ENCODE measurements around the gene RBL1. TPM values are rescaled to one million over a fixed set of nuclear protein-coding genes. Genes with fewer than 3 reads are reported as not detected.

The RBL1 gene
- total and polyA plus RNA-seq, 4 donors, result 0.60 to 14.7 (median 2.0) TPM

DNA sequence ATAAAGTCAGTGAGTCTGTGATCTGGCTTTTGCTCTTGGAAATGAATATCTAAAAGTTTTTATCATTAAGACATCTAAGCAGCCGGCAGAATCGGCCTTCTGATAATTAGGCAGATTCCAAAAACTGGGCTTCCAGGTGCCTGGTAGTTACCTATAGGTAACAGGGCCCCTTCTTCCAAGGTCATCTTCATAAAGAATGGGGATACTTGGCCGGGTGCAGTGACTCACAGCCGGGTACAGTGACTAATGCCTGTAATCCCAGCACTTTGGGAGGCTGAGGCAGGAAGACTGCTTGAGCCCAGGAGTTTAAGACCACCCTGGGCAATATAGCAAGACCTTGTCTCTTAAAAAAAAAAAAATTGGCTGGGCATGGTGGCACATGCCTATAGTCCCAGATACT is 12.9 kb upstream of the RBL1 start:
- Histone ChIP-seq H3K9ac (ENCODE audit: low read depth in 1 of 2, low read length in 2 of 2) (no peak overlapping the region), H3K9me3 (ENCODE audit: control insufficient read depth in 4 of 4, low read length in 3 of 4) (no peaks in the 10 kb centered on the region), H3K36me3 (ENCODE audit: control insufficient read depth in 4 of 4, insufficient read depth in 3 of 4, low read depth in 1 of 4, low read length in 3 of 4) (no peaks in the 10 kb centered on the region), H3K27me3 (ENCODE audit: control insufficient read depth in 4 of 4, insufficient read depth in 4 of 4, low read length in 3 of 4) (no peaks in the 10 kb centered on the region), H3K4me1 (ENCODE audit: control insufficient read depth in 4 of 4, insufficient read depth in 4 of 4, low read length in 3 of 4) (no peaks in the 10 kb centered on the region), H3K27ac (ENCODE audit: low read depth in 1 of 2, low read length in 2 of 2) (no peak overlapping the region), H3K4me3 (ENCODE audit: low read depth in 1 of 3, low read length in 3 of 3) (no peak overlapping the region)
- WGBS, result 94% methylated on average over 4 of the region's 4 CpGs
- no peak for DNase-seq (ENCODE audit: low spot score)
- TF ChIP-seq EGR1 (IDR thresholded peaks at IDR 0.05; ENCODE audit: low read depth in 2 of 2) (no peak), NR2F2 (IDR thresholded peaks at IDR 0.05) (no peak), HNF4A (conservative IDR thresholded peaks at IDR 0.05) (no peak), FOXA2 (IDR thresholded peaks at IDR 0.05) (no peak), TAF1 (conservative IDR thresholded peaks at IDR 0.05) (no peak), SP1 (IDR thresholded peaks at IDR 0.05) (no peak), JUND (IDR thresholded peaks at IDR 0.05) (no peak), YY1 (IDR thresholded peaks at IDR 0.05) (no peak)
- TF ChIP-seq, protein P1, sequence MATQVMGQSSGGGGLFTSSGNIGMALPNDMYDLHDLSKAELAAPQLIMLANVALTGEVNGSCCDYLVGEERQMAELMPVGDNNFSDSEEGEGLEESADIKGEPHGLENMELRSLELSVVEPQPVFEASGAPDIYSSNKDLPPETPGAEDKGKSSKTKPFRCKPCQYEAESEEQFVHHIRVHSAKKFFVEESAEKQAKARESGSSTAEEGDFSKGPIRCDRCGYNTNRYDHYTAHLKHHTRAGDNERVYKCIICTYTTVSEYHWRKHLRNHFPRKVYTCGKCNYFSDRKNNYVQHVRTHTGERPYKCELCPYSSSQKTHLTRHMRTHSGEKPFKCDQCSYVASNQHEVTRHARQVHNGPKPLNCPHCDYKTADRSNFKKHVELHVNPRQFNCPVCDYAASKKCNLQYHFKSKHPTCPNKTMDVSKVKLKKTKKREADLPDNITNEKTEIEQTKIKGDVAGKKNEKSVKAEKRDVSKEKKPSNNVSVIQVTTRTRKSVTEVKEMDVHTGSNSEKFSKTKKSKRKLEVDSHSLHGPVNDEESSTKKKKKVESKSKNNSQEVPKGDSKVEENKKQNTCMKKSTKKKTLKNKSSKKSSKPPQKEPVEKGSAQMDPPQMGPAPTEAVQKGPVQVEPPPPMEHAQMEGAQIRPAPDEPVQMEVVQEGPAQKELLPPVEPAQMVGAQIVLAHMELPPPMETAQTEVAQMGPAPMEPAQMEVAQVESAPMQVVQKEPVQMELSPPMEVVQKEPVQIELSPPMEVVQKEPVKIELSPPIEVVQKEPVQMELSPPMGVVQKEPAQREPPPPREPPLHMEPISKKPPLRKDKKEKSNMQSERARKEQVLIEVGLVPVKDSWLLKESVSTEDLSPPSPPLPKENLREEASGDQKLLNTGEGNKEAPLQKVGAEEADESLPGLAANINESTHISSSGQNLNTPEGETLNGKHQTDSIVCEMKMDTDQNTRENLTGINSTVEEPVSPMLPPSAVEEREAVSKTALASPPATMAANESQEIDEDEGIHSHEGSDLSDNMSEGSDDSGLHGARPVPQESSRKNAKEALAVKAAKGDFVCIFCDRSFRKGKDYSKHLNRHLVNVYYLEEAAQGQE (IDR thresholded peaks at IDR 0.05), result no peak
- TF ChIP-seq, protein P2, sequence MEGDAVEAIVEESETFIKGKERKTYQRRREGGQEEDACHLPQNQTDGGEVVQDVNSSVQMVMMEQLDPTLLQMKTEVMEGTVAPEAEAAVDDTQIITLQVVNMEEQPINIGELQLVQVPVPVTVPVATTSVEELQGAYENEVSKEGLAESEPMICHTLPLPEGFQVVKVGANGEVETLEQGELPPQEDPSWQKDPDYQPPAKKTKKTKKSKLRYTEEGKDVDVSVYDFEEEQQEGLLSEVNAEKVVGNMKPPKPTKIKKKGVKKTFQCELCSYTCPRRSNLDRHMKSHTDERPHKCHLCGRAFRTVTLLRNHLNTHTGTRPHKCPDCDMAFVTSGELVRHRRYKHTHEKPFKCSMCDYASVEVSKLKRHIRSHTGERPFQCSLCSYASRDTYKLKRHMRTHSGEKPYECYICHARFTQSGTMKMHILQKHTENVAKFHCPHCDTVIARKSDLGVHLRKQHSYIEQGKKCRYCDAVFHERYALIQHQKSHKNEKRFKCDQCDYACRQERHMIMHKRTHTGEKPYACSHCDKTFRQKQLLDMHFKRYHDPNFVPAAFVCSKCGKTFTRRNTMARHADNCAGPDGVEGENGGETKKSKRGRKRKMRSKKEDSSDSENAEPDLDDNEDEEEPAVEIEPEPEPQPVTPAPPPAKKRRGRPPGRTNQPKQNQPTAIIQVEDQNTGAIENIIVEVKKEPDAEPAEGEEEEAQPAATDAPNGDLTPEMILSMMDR (IDR thresholded peaks at IDR 0.05; ENCODE audit: low read depth, low read length, missing input control), result no peak
- TF ChIP-seq, protein P3, sequence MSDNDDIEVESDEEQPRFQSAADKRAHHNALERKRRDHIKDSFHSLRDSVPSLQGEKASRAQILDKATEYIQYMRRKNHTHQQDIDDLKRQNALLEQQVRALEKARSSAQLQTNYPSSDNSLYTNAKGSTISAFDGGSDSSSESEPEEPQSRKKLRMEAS (IDR thresholded peaks at IDR 0.05), result no peak
- TF ChIP-seq, protein P4, sequence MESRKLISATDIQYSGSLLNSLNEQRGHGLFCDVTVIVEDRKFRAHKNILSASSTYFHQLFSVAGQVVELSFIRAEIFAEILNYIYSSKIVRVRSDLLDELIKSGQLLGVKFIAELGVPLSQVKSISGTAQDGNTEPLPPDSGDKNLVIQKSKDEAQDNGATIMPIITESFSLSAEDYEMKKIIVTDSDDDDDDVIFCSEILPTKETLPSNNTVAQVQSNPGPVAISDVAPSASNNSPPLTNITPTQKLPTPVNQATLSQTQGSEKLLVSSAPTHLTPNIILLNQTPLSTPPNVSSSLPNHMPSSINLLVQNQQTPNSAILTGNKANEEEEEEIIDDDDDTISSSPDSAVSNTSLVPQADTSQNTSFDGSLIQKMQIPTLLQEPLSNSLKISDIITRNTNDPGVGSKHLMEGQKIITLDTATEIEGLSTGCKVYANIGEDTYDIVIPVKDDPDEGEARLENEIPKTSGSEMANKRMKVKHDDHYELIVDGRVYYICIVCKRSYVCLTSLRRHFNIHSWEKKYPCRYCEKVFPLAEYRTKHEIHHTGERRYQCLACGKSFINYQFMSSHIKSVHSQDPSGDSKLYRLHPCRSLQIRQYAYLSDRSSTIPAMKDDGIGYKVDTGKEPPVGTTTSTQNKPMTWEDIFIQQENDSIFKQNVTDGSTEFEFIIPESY (IDR thresholded peaks at IDR 0.05), result no peak

DNA sequence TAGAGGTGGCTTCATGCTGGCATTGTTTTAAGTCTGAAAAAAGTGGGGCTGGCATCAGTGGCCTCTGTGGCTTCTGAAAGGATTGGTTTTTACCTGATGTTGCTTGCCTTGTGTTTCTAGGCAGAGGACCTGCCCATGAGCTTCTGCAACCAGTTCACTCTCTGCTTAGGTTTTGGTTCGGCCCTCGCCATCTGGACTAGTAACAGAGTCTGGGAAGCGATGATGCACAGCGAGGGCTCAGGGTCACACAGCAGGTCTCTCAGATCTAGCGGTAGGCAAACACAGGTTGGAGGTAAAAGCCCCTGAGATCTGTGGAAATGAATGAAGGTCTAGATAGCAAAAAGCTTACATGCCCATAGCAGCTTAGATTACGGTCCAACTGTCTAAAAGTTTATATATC is 6.8 kb upstream of the RBL1 start:
- no peak for DNase-seq (ENCODE audit: low spot score)
- H3K27me3 ChIP-seq (ENCODE audit: control insufficient read depth in 4 of 4, insufficient read depth in 4 of 4, low read length in 3 of 4), result no peaks in the 10 kb centered on the region
- no peak overlapping the region for H3K27ac ChIP-seq (ENCODE audit: low read depth in 1 of 2, low read length in 2 of 2)
- no peak overlapping the region for H3K4me3 ChIP-seq (ENCODE audit: low read depth in 1 of 3, low read length in 3 of 3)
- TF ChIP-seq FOXA1 (IDR thresholded peaks at IDR 0.05), result no peak
- TF ChIP-seq, protein P4 (IDR thresholded peaks at IDR 0.05), result no peak
- no peaks in the 10 kb centered on the region for H3K36me3 ChIP-seq (ENCODE audit: control insufficient read depth in 4 of 4, insufficient read depth in 3 of 4, low read depth in 1 of 4, low read length in 3 of 4)
- no peaks in the 10 kb centered on the region for H3K9me3 ChIP-seq (ENCODE audit: control insufficient read depth in 4 of 4, low read length in 3 of 4)
- H3K9ac ChIP-seq (ENCODE audit: low read depth in 1 of 2, low read length in 2 of 2), result no peak overlapping the region
- H3K4me1 ChIP-seq (ENCODE audit: control insufficient read depth in 4 of 4, insufficient read depth in 4 of 4, low read length in 3 of 4), result no peaks in the 10 kb centered on the region
- WGBS, result 96% methylated on average over 6 of the region's 6 CpGs

Data from liver (tissue), 9 donors.